Measurements from ENCODE around the gene FICD.
A peak's percentile ranks its signal among the peaks of the same experiment; 100 is the strongest.

FICD gene

GRCh38 chr12:108477055-108477880 is 37.8 kb upstream of the FICD start:
- no peak for TF ChIP-seq CTCF (conservative IDR thresholded peaks at IDR 0.05; ENCODE audit: low read depth)
- DNase-seq (ENCODE audit: low spot score): no peak
- no peak overlapping the region for H3K27ac ChIP-seq
- POLR2A ChIA-PET (ENCODE audit: low non-redundant PET): no interaction called here
- CTCF ChIA-PET: no interaction called here

GRCh38 chr12:108477881-108478259 is 37.2 kb upstream of the FICD start:
- ChIA-PET POLR2A (ENCODE audit: low non-redundant PET) (no interaction called here), CTCF (no interaction called here)
- H3K27ac ChIP-seq: no peak overlapping the region
- DNase-seq (ENCODE audit: low spot score): no peak
- TF ChIP-seq CTCF (conservative IDR thresholded peaks at IDR 0.05; ENCODE audit: low read depth): no peak

GRCh38 chr12:108478611-108479206 is 36.4 kb upstream of the FICD start:
- ChIA-PET POLR2A (ENCODE audit: low non-redundant PET) (no interaction called here), CTCF (interaction anchor here (0.6 kb wide), 1 partner anchor 71 kb away, joined by 3 read pairs; no protein-coding TSS in a partner anchor)
- TF ChIP-seq CTCF (conservative IDR thresholded peaks at IDR 0.05; ENCODE audit: low read depth): no peak
- H3K27ac ChIP-seq: no peak overlapping the region
- DNase-seq (ENCODE audit: low spot score): no peak

GRCh38 chr12:108479364-108480070 is 35.6 kb upstream of the FICD start:
- no peak for DNase-seq (ENCODE audit: low spot score)
- ChIA-PET POLR2A (ENCODE audit: low non-redundant PET) (no interaction called here), CTCF (interaction anchor here (0.6 kb wide), 2 partner anchors 175 to 561 kb away, joined by 3 read pairs; no protein-coding TSS in a partner anchor)
- TF ChIP-seq CTCF (conservative IDR thresholded peaks at IDR 0.05; ENCODE audit: low read depth): no peak
- H3K27ac ChIP-seq: no peak overlapping the region

GRCh38 chr12:108482717-108483212 is 32.3 kb upstream of the FICD start:
- peak overlapping the region; percentile 74 for H3K27ac ChIP-seq
- no peak for TF ChIP-seq CTCF (conservative IDR thresholded peaks at IDR 0.05; ENCODE audit: low read depth)
- DNase-seq (ENCODE audit: low spot score): peak; percentile 49
- ChIA-PET POLR2A (ENCODE audit: low non-redundant PET) (interaction anchor here (0.7 kb wide), 1 partner anchor 377 kb away, joined by 5 read pairs; no protein-coding TSS in a partner anchor), CTCF (interaction anchor here (2.3 kb wide), 1 partner anchor 30 kb away, joined by 6 read pairs; no protein-coding TSS in a partner anchor)
